Measurements from ENCODE around the gene MCFD2. TPM values are rescaled to one million over a fixed set of nuclear protein-coding genes. Genes with fewer than 3 reads are reported as not detected.

The MCFD2 gene
- total RNA-seq, 2 experiments from 2014 or later = 55.7 to 75.2 TPM

- H3K79me2 ChIP-seq (ENCODE audit: insufficient read depth, low read depth, low read length) = no peaks in the 10 kb centered on the region
- H3K4me2 ChIP-seq (ENCODE audit: low read length) = no peak overlapping the region
- no peaks in the 10 kb centered on the region for H4K20me1 ChIP-seq (ENCODE audit: insufficient read depth, low read length)
- H3K4me3 ChIP-seq (ENCODE audit: low read depth, low read length, poor library complexity, severe bottlenecking) = no peak overlapping the region
- no peak overlapping the region for H3K27ac ChIP-seq (ENCODE audit: low read depth, low read length, poor library complexity, severe bottlenecking)
- POLR2A ChIA-PET = interaction anchor here (1.2 kb wide), 1 partner anchor 9 kb away, joined by 3 read pairs; no protein-coding TSS in a partner anchor
- no TSS peak for BruUV-seq (replicated peaks)
- TF ChIP-seq CTCF (conservative IDR thresholded peaks at IDR 0.05; ENCODE audit: low read length) (no peak), EZH2phosphoT487 (IDR thresholded peaks at IDR 0.05; ENCODE audit: borderline replicate concordance, low read depth, low read length) (no peak)
- intact Hi-C loops (cut with micrococcal nuclease; ENCODE audit: unreplicated experiment) = no loop called here
- no peaks in the 10 kb centered on the region for H3K36me3 ChIP-seq (ENCODE audit: insufficient read depth, low read length)
- H3K4me1 ChIP-seq (ENCODE audit: insufficient read depth, low read length, poor library complexity, severe bottlenecking) = no peaks in the 10 kb centered on the region
- H3K9me3 ChIP-seq (ENCODE audit: low read length) = no peaks in the 10 kb centered on the region
- no peaks in the 10 kb centered on the region for H3K9me2 ChIP-seq (ENCODE audit: insufficient read depth, low read length)
- no peak overlapping the region for H2AFZ ChIP-seq (ENCODE audit: low read length)
- no peak for DNase-seq (ENCODE audit: low spot score)
- CTCF ChIA-PET (ENCODE audit: unreplicated experiment) = no interaction called here
These were observed 42.6 kb downstream of the MCFD2 start for GRCh38 chr2:46872902-46873603.

GRCh38 chr2:46871976-46872381 lies 43.6 kb downstream of the MCFD2 start:
- TF ChIP-seq CTCF (conservative IDR thresholded peaks at IDR 0.05; ENCODE audit: low read length) (no peak), EZH2phosphoT487 (IDR thresholded peaks at IDR 0.05; ENCODE audit: borderline replicate concordance, low read depth, low read length) (no peak)
- H3K9me3 ChIP-seq (ENCODE audit: low read length) = no peaks in the 10 kb centered on the region
- DNase-seq (ENCODE audit: low spot score) = no peak
- H4K20me1 ChIP-seq (ENCODE audit: insufficient read depth, low read length) = no peaks in the 10 kb centered on the region
- no peaks in the 10 kb centered on the region for H3K79me2 ChIP-seq (ENCODE audit: insufficient read depth, low read depth, low read length)
- no peaks in the 10 kb centered on the region for H3K4me1 ChIP-seq (ENCODE audit: insufficient read depth, low read length, poor library complexity, severe bottlenecking)
- ChIA-PET CTCF (ENCODE audit: unreplicated experiment) (no interaction called here), POLR2A (interaction anchor here (1.2 kb wide), 1 partner anchor 8 kb away, joined by 3 read pairs; no protein-coding TSS in a partner anchor)
- H2AFZ ChIP-seq (ENCODE audit: low read length) = no peak overlapping the region
- BruUV-seq (replicated peaks) = no TSS peak
- no peak overlapping the region for H3K4me2 ChIP-seq (ENCODE audit: low read length)
- no peak overlapping the region for H3K27ac ChIP-seq (ENCODE audit: low read depth, low read length, poor library complexity, severe bottlenecking)
- no peak overlapping the region for H3K4me3 ChIP-seq (ENCODE audit: low read depth, low read length, poor library complexity, severe bottlenecking)
- H3K9me2 ChIP-seq (ENCODE audit: insufficient read depth, low read length) = no peaks in the 10 kb centered on the region
- intact Hi-C loops (cut with micrococcal nuclease; ENCODE audit: unreplicated experiment) = no loop called here
- H3K36me3 ChIP-seq (ENCODE audit: insufficient read depth, low read length) = no peaks in the 10 kb centered on the region

GRCh38 chr2:46870051-46870839 lies 45.4 kb downstream of the MCFD2 start:
- no peak overlapping the region for H2AFZ ChIP-seq (ENCODE audit: low read length)
- no TSS peak for BruUV-seq (replicated peaks)
- H3K4me2 ChIP-seq (ENCODE audit: low read length) = no peak overlapping the region
- H3K36me3 ChIP-seq (ENCODE audit: insufficient read depth, low read length) = no peaks in the 10 kb centered on the region
- no peak overlapping the region for H3K27ac ChIP-seq (ENCODE audit: low read depth, low read length, poor library complexity, severe bottlenecking)
- H3K4me3 ChIP-seq (ENCODE audit: low read depth, low read length, poor library complexity, severe bottlenecking) = no peak overlapping the region
- ChIA-PET CTCF (ENCODE audit: unreplicated experiment) (no interaction called here), POLR2A (no interaction called here)
- TF ChIP-seq CTCF (conservative IDR thresholded peaks at IDR 0.05; ENCODE audit: low read length) = no peak
- no peak for TF ChIP-seq EZH2phosphoT487 (IDR thresholded peaks at IDR 0.05; ENCODE audit: borderline replicate concordance, low read depth, low read length)
- H3K9me2 ChIP-seq (ENCODE audit: insufficient read depth, low read length) = no peaks in the 10 kb centered on the region
- H3K9me3 ChIP-seq (ENCODE audit: low read length) = no peaks in the 10 kb centered on the region
- no peaks in the 10 kb centered on the region for H3K79me2 ChIP-seq (ENCODE audit: insufficient read depth, low read depth, low read length)
- DNase-seq (ENCODE audit: low spot score) = no peak
- no peaks in the 10 kb centered on the region for H3K4me1 ChIP-seq (ENCODE audit: insufficient read depth, low read length, poor library complexity, severe bottlenecking)
- intact Hi-C loops (cut with micrococcal nuclease; ENCODE audit: unreplicated experiment) = no loop called here
- no peaks in the 10 kb centered on the region for H4K20me1 ChIP-seq (ENCODE audit: insufficient read depth, low read length)
